Measurements from ENCODE around the gene MBNL2. TPM values are rescaled to one million over a fixed set of nuclear protein-coding genes. Genes with fewer than 3 reads are reported as not detected.

The MBNL2 gene
- total RNA-seq, 1 experiment from 2014 or later, result 62.8 TPM

DNA sequence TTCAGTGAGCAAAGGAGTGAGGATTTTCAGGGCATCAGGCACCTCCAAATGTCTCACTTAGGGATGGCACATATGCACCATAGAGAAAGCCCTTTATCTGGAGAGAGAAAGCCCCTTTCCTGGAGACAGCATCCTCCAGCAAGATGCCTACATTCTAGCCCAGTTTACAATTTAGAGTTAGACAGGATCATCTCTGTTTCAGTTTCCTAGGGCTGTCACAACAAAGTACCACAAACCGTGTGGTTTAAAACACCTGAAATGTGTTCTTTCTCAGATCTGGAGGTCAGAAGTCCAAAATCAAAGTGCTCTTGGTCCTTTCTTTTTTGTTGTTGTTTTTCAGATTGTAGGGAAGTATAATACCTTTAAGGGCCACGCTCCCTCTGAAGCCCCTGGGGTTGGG, 61.8 kb downstream of the MBNL2 start:
- H3K36me3 ChIP-seq, result peaks cover 11% of the 10 kb centered on the region; the same call in 1 of the 2 replicates
- H3K4me1 ChIP-seq (replicated peaks), result peaks cover 7% of the 10 kb centered on the region
- no peaks in the 10 kb centered on the region for H3K9me3 ChIP-seq (replicated peaks)
- H3K27me3 ChIP-seq (replicated peaks), result no peaks in the 10 kb centered on the region
- H3K4me3 ChIP-seq, result no peak overlapping the region
- DNase-seq (ENCODE audit: low read depth in 1 of 2, low spot score in 2 of 2), result no peak
- H3K27ac ChIP-seq, result no peak overlapping the region

DNA sequence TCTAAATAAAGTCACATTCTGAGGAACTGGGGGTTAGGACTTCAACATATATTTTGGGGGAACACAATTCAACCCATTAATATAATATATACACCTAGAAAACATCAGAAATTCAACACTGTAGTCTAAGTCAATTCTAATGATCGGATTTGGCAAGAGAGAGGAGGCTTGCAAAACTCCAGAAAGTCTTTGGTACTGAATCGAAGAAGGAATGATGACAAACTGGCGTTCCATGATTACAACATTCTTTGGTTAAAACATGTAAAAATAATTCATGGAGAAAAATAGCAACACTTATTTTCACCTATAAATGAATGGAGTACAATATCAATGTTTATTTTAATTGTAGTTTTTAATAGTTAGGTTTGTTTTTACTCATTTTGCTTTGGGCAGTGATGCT, 62.4 kb downstream of the MBNL2 start:
- H3K4me1 ChIP-seq (replicated peaks), result peaks cover 7% of the 10 kb centered on the region
- DNase-seq (ENCODE audit: low read depth in 1 of 2, low spot score in 2 of 2), result no peak
- H3K9me3 ChIP-seq (replicated peaks), result no peaks in the 10 kb centered on the region
- H3K36me3 ChIP-seq, result peaks cover 11% of the 10 kb centered on the region; the same call in 1 of the 2 replicates
- H3K4me3 ChIP-seq, result no peak overlapping the region
- H3K27ac ChIP-seq, result no peak overlapping the region
- H3K27me3 ChIP-seq (replicated peaks), result no peaks in the 10 kb centered on the region

DNA sequence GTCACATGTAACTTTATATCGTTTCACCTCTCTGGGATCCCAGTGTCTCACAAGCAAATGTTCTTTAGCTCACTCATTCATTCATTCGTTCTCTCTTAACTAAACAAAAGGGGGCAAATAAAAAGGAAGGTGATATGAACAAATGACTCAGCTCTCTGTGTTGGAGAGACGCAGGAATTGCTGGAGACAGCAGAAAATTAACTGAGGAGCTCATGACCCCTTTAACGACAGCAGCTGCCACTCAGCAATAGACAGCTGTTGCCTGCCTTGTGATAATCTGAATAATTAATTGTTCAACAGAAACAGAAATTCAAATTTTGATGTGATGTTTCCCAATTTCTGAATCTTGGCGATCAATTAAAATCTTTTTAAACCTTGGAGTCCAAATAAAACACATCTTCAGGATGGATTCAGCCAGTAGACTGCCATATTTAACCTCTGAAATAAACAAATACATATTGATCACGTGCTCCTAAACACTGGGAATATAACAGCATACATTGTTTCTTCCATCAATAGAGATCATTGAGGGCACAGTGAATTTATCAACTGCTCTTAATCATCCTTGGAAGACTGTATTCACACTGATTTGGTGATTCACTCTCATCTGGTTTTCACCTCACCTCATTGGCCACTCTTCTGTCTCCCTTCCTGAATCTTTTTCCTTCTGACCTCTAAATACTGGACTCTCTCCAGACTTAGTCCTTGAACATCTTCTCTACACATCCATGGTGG, 63.3 kb downstream of the MBNL2 start:
- H3K27ac ChIP-seq, result no peak overlapping the region

DNA sequence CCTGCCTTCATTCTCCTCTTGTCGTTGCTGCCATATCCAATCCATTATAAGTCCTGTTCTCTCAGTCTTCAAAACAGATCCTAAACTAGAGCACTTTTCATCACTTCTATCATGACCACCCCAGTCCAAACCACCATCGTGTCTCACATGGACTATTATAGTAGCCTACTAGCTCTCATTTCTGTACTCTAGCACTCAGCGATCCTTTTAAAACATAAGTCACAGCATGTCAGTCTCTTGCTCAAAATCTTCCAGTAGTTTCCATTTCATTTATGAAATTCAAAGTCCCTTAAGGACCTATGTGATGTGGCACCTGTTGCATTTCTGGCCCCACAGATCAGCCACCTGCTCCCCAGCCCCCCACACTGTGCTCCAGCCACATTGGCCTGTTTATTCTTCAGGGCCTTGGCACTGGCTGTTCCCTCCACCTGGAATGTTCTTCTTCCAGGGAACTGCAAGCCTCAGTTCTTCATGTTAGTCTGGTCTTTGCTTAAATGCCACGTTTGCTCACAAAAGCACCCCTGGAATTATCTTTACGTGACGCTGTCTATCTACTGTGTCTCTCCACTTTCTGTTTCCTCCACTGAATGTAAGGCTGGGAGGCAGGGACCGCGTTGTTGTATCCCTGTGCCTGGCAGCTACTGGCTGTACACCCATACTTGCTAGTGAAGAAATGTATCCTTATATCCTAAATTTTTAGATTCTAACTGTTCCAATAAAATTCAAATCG, 64.3 kb downstream of the MBNL2 start:
- Histone ChIP-seq H3K9me3 (replicated peaks) (no peaks in the 10 kb centered on the region), H3K4me1 (replicated peaks) (no peaks in the 10 kb centered on the region), H3K4me3 (no peak overlapping the region), H3K36me3 (peaks cover 5% of the 10 kb centered on the region; the same call in 1 of the 2 replicates), H3K27me3 (replicated peaks) (no peaks in the 10 kb centered on the region), H3K27ac (no peak overlapping the region)
- DNase-seq (ENCODE audit: low read depth in 1 of 2, low spot score in 2 of 2), result no peak

More for the DNA sequence above, 63.3 kb downstream of the MBNL2 start:
- peaks cover 10% of the 10 kb centered on the region; the same call in 1 of the 2 replicates for H3K36me3 ChIP-seq
- no peak for DNase-seq (ENCODE audit: low read depth in 1 of 2, low spot score in 2 of 2)
- H3K27me3 ChIP-seq (replicated peaks), result no peaks in the 10 kb centered on the region
- H3K9me3 ChIP-seq (replicated peaks), result no peaks in the 10 kb centered on the region
- no peaks in the 10 kb centered on the region; the same call in 1 of the 2 replicates for H3K4me1 ChIP-seq (replicated peaks)
- no peak overlapping the region for H3K4me3 ChIP-seq

DNA sequence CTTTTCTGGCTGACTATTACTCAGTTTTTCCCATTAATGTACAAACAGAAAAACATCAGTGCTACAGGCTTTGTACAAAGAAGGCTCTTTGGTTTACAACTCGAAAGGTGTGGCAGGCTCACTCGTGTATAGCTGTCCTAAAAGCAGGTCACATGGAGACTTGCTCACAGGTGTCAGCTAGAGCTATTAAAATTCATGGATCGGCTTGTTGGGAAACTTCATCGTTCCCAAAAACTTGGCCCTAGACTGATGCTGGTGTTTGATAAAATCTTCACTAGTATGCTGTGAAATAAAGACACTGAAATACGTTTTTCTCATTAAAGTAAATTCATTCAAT, 64.9 kb downstream of the MBNL2 start:
- no peak for DNase-seq (ENCODE audit: low read depth in 1 of 2, low spot score in 2 of 2)
- Histone ChIP-seq H3K9me3 (replicated peaks) (no peaks in the 10 kb centered on the region), H3K27ac (no peak overlapping the region), H3K27me3 (replicated peaks) (no peaks in the 10 kb centered on the region), H3K36me3 (peaks cover 5% of the 10 kb centered on the region; the same call in 1 of the 2 replicates), H3K4me1 (replicated peaks) (no peaks in the 10 kb centered on the region), H3K4me3 (no peak overlapping the region)

DNA sequence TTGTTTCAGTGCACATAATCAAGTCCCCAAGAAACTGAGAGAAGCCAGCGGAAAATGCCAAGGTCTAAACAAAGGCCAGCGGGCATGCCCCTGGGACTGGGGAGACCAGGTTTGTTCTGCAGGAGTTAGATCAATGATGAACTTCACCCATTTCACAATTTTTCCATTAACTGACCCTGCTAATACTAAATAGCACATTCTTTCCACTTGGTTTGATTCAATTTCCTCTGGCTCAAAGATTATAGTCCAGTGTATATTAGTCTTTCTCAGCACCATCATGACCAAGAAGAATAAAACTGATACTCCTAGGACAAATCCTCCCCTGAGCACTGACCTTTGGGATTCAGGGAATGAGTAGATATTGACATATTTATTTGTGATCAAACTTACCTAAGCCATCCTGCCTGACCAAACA, 66.4 kb downstream of the MBNL2 start:
- no peaks in the 10 kb centered on the region for H3K27me3 ChIP-seq (replicated peaks)
- DNase-seq (ENCODE audit: low read depth in 1 of 2, low spot score in 2 of 2), result no peak
- H3K27ac ChIP-seq, result no peak overlapping the region
- H3K4me1 ChIP-seq (replicated peaks), result no peaks in the 10 kb centered on the region
- H3K36me3 ChIP-seq, result peaks cover 5% of the 10 kb centered on the region; the same call in 1 of the 2 replicates
- H3K4me3 ChIP-seq, result no peak overlapping the region
- H3K9me3 ChIP-seq (replicated peaks), result no peaks in the 10 kb centered on the region

DNA sequence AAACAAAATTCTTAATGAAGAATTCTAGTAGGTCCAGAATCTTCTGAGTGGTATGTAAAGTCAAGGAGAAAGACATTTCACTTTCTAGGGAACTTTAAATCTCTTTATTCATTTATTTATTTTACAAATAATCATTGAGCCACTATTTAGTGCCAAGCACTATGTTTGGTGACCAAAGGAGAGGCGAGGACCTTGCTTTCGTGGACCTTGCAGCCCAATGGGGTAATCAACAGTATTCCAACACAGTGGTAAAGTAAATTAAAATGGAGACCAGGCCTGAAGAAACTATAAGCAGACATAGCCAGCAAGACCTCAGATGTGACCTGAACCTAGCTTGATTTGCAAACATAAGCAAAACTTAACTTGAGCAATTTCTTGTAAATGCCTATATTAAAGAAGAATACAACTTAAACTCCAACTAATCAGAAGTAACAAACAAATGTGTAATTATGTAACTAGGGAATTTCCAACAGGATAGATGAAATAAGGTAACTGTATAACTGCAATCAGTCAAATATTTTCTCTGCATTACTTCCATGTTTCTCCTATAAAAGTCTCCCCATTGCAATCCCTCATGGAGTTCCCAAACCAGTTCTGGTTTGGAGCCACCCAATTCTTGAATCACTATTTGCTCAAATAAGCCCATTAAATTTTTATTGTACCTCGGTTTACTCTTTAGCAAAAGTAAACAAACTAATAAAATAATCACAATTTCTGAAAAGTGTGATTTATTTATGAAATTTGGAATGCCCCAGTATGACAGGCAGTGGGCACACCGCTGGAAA, 67.6 kb downstream of the MBNL2 start:
- Histone ChIP-seq H3K4me1 (replicated peaks) (peaks cover under 1% of the 10 kb centered on the region), H3K27ac (no peak overlapping the region), H3K4me3 (no peak overlapping the region), H3K36me3 (peaks cover 5% of the 10 kb centered on the region; the same call in 1 of the 2 replicates), H3K9me3 (replicated peaks) (no peaks in the 10 kb centered on the region), H3K27me3 (replicated peaks) (no peaks in the 10 kb centered on the region)
- DNase-seq (ENCODE audit: low read depth in 1 of 2, low spot score in 2 of 2), result no peak

DNA sequence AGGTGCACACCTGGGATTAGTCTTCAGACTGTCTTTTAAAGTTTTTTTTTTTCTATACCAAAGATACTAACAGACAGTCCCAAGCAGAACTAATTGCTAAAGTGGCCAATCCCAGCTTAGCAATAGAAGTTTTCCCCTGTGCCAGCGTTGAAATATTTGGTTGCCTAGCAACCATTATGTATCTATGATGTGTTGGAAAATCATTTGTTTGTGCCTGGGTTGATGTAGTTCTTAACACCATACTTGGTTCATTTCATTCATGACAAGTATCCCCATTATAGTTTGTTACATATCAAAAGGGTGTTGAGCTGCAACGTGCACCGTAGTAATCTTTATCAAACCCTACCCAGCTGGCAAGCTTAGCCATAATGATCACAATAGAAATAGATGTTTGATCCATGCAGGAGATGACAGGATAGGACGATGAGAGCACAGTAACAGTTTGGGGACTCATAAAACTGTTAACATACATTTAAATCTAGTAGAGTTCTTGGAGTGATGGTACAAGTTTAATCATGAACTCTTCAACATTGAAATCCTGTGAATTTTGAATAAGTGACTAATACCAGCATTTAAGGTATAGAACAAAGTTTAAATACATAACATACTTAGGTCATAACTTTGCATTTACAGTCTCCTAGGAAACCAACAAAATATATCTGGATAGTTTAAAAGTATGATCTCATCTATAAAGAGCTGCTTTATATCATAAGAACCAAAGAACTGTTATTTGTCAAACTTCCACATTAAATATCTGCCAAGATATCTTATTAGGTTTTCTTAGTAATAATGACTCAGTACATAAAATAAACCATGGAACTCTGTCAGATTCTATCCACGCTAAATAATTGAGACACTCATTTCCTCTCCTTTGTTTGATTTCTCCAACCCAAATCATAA, 73.4 kb downstream of the MBNL2 start:
- no peak for DNase-seq (ENCODE audit: low read depth in 1 of 2, low spot score in 2 of 2)
- H3K4me1 ChIP-seq (replicated peaks), result peaks cover 31% of the 10 kb centered on the region
- no peaks in the 10 kb centered on the region for H3K9me3 ChIP-seq (replicated peaks)
- H3K4me3 ChIP-seq, result no peak overlapping the region
- no peaks in the 10 kb centered on the region; the same call in 1 of the 2 replicates for H3K36me3 ChIP-seq
- H3K27ac ChIP-seq, result peak overlapping the region; percentile 65
- H3K27me3 ChIP-seq (replicated peaks), result no peaks in the 10 kb centered on the region

DNA sequence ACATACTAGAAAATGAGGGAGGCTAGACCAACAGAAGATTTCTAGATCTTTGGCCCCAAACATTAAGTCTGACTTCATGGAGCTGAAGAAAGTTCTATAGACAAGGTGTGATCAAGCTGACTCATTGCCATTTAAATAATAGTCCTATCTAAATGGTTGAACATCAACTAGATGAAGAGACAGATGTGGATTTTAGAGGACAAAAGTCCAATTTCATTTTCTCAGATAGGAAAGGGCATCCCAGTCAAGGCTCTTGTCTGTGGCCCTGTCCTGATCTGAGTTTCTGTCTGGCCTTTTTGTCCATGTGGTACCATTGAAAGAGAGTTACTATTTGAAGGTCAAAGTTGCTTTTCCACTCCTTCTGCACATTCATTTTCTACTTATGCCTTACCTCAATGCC, 74.6 kb downstream of the MBNL2 start:
- no peak for DNase-seq (ENCODE audit: low read depth in 1 of 2, low spot score in 2 of 2)
- no peak overlapping the region; the same call in 1 of the 2 replicates for H3K27ac ChIP-seq
- H3K4me3 ChIP-seq, result no peak overlapping the region
- peaks cover 31% of the 10 kb centered on the region for H3K4me1 ChIP-seq (replicated peaks)
- no peaks in the 10 kb centered on the region; the same call in 1 of the 2 replicates for H3K36me3 ChIP-seq
- H3K9me3 ChIP-seq (replicated peaks), result no peaks in the 10 kb centered on the region
- no peaks in the 10 kb centered on the region for H3K27me3 ChIP-seq (replicated peaks)

DNA sequence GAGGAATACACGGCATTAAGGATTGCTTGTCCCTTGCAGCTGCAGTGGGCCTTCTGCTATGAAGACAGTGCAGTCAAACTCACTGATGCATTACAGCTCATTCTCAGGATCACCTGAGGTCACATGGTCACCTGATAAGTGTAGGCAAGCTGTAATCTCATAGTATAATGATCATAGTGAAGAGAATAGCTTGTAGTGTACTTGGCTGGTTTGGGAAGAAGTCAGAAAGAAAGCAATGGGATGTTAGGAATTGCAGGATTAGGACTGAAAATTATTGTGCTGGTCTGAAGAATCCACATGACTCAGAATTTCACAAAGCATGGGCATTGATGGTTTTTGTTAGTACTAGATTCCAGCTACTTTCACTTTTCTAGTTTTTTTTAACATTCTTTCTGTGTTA, 76.7 kb downstream of the MBNL2 start:
- Histone ChIP-seq H3K4me1 (replicated peaks) (peaks cover 31% of the 10 kb centered on the region), H3K4me3 (no peak overlapping the region), H3K36me3 (no peaks in the 10 kb centered on the region; the same call in 1 of the 2 replicates), H3K27ac (no peak overlapping the region), H3K27me3 (replicated peaks) (no peaks in the 10 kb centered on the region), H3K9me3 (replicated peaks) (no peaks in the 10 kb centered on the region)
- no peak for DNase-seq (ENCODE audit: low read depth in 1 of 2, low spot score in 2 of 2)

DNA sequence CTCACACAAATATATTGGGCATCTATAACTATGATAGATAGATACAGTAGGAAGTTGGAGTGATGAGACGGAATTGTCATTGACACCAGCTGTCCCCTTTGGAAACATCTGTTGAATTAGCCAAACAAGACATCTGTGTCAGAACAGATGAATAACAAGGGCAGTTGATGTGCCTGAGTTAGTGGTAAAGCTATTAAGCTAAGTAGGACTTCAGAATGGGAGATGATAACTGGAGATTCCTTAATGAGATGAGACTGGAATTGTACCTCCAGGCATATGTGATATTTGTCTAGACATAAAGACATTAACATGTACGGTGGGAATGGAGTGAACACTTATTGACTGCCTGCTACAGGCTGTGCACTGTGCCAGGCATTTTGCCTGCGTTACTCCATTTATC, 78.7 kb downstream of the MBNL2 start:
- H3K36me3 ChIP-seq, result no peaks in the 10 kb centered on the region; the same call in 1 of the 2 replicates
- no peak overlapping the region for H3K27ac ChIP-seq
- no peak for DNase-seq (ENCODE audit: low read depth in 1 of 2, low spot score in 2 of 2)
- no peaks in the 10 kb centered on the region for H3K9me3 ChIP-seq (replicated peaks)
- H3K4me1 ChIP-seq (replicated peaks), result peaks cover 20% of the 10 kb centered on the region
- H3K27me3 ChIP-seq (replicated peaks), result no peaks in the 10 kb centered on the region
- no peak overlapping the region for H3K4me3 ChIP-seq

DNA sequence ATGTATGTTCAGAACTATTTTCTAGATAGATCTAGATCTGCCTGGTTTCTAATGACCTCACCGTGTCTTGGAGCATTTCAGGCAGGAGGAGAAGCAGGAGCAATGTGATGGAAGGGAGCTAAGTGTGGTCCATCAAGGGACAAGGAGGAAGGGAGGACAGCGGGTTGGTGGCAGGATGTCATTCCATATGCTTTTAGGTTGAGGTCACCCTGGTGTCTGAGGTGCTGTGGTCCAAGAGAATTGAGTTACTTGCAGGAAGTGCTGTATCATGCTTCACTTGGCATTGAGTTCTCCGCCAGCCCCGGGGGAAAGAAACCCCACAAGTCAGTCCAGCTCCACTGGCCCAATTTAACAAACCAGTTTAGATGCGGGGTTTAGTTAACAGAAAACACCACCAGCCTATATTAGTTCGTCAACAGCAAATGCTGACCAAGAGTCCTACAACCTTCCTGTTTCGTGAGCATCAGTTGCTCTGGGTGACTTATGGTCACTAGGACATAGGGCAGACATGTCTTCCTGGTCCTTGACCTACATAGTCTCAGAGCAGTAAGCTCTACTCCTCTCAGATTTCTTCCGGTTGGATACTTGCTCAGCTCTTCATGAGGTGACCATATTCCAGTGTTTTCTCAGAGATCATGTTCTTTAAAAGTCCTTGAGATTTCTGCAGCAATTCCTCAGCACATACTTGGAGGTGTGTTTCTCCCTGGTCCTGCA, 79.4 kb downstream of the MBNL2 start:
- no peaks in the 10 kb centered on the region for H3K9me3 ChIP-seq (replicated peaks)
- no peak for DNase-seq (ENCODE audit: low read depth in 1 of 2, low spot score in 2 of 2)
- peaks cover 20% of the 10 kb centered on the region for H3K4me1 ChIP-seq (replicated peaks)
- no peaks in the 10 kb centered on the region for H3K27me3 ChIP-seq (replicated peaks)
- H3K27ac ChIP-seq, result no peak overlapping the region
- peaks cover 2% of the 10 kb centered on the region; the same call in 1 of the 2 replicates for H3K36me3 ChIP-seq
- H3K4me3 ChIP-seq, result no peak overlapping the region
